Raji (cell line): ENCODE data around the gene KRT38.

Experiments used
- POLR2A ChIP-seq: IDR thresholded peaks from 2 replicates; pipeline ENCODE4 v1.6.1; 2011; ENCODE audit warnings: low read depth, low read length, control low read depth; ENCODE audit not compliant: insufficient read depth

Gene KRT38

GRCh38 chr17:41394254-41394996 is 46.4 kb downstream of the KRT38 start:
- no peak for TF ChIP-seq POLR2A

- no peak for TF ChIP-seq POLR2A
Observed at GRCh38 chr17:41393826-41394225, 47.0 kb downstream of the KRT38 start.

GRCh38 chr17:41393294-41393693 is 47.5 kb downstream of the KRT38 start:
- no peak for TF ChIP-seq POLR2A

- TF ChIP-seq POLR2A, result no peak
Observed at GRCh38 chr17:41392278-41392677, 48.5 kb downstream of the KRT38 start.

GRCh38 chr17:41391535-41391934 is 49.2 kb downstream of the KRT38 start:
- no peak for TF ChIP-seq POLR2A

GRCh38 chr17:41390411-41390938 is 50.3 kb downstream of the KRT38 start:
- no peak for TF ChIP-seq POLR2A

- no peak for TF ChIP-seq POLR2A
Observed at GRCh38 chr17:41387670-41388069, 53.1 kb downstream of the KRT38 start.

GRCh38 chr17:41386227-41386626 is 54.6 kb downstream of the KRT38 start:
- TF ChIP-seq POLR2A, result no peak
